IMR-90 (cell line): ENCODE measurements around the gene CTDSPL. TPM values are rescaled to one million over a fixed set of nuclear protein-coding genes. Genes with fewer than 3 reads are reported as not detected.

Experiments
- ATAC-seq: fragments of 200-7000 bp; cut with Tn5 transposase; 2 replicates; pipeline ENCODE4 v1.9.1; 2020; ENCODE audit warnings: low read depth, mild to moderate bottlenecking, moderate library complexity
- BruUV-seq: library from RNA; stranded (reverse); fragments of 400-500 nt; replicated peaks from 2 replicates; lab custom pipeline; 2021; lab: Mats Ljungman, UMichigan
- CTCF ChIA-PET: fragments of 300-600 bp; formaldehyde crosslinking; extraction: SDS; loops from one replicate; lab custom pipeline; 2021; ENCODE audit warnings: antibody characterized with exemption; lab: Yijun Ruan, JAX
- POLR2A ChIA-PET: fragments of 300-600 bp; sonication (Branson Sonifier 250); formaldehyde crosslinking; loops from one replicate; lab custom pipeline; 2022; ENCODE audit warnings: antibody characterized with exemption; ENCODE audit not compliant: unreplicated experiment; lab: Charles Lee
- DNase-seq: peaks from one replicate; pipeline ENCODE4 v3.0.0; 2013
- H2AFZ ChIP-seq: replicated peaks from 2 replicates; pipeline ENCODE3; 2013; ENCODE audit warnings: low read length, mild to moderate bottlenecking; ENCODE audit not compliant: poor library complexity
- H2AK5ac ChIP-seq: 2 replicates; pipeline ENCODE4 v1.6.1; 2013; ENCODE audit warnings: low read depth, low read length, inconsistent platforms
- H2AK9ac ChIP-seq: replicated peaks from 2 replicates; pipeline ENCODE3; 2013; ENCODE audit warnings: mild to moderate bottlenecking, low read depth, low read length, moderate library complexity; ENCODE audit not compliant: poor library complexity
- H2BK120ac ChIP-seq: 2 replicates; pipeline ENCODE4 v1.6.1; 2013; ENCODE audit warnings: low read depth, low read length, inconsistent platforms
- H2BK15ac ChIP-seq: 3 replicates; pipeline ENCODE4 v1.6.1; 2013; ENCODE audit warnings: low read depth, low read length, inconsistent platforms
- H2BK20ac ChIP-seq: 2 replicates; pipeline ENCODE4 v1.6.1; 2013; ENCODE audit warnings: low read depth, mild to moderate bottlenecking, inconsistent platforms, low read length, moderate library complexity
- H2BK5ac ChIP-seq: 2 replicates; pipeline ENCODE4 v1.6.1; 2013; ENCODE audit warnings: mild to moderate bottlenecking, low read depth, low read length, inconsistent platforms; ENCODE audit not compliant: poor library complexity, severe bottlenecking
- H3K14ac ChIP-seq: replicated peaks from 2 replicates; pipeline ENCODE4 v1.6.1; 2013; ENCODE audit warnings: low read depth, low read length, inconsistent platforms
- H3K18ac ChIP-seq: 2 replicates; pipeline ENCODE4 v1.6.1; 2013; ENCODE audit warnings: low read depth, low read length, control low read depth
- H3K23ac ChIP-seq: 2 replicates; pipeline ENCODE4 v1.6.1; 2013; ENCODE audit warnings: low read depth, low read length, inconsistent platforms
- H3K27ac ChIP-seq: 2 replicates; pipeline ENCODE4 v1.5.1; 2013; ENCODE audit warnings: mild to moderate bottlenecking, control low read depth, low read length; ENCODE audit not compliant: insufficient read depth
- H3K27me3 ChIP-seq: 2 replicates; pipeline ENCODE4 v1.6.1; 2013; ENCODE audit warnings: low read length; ENCODE audit not compliant: control insufficient read depth, insufficient read depth
- H3K36me3 ChIP-seq: 2 replicates; pipeline ENCODE4 v1.6.1; 2013; ENCODE audit warnings: low read length, mixed read lengths; ENCODE audit not compliant: control insufficient read depth, insufficient read depth
- H3K4ac ChIP-seq: 2 replicates; pipeline ENCODE4 v1.6.1; 2013; ENCODE audit warnings: low read depth, low read length, inconsistent platforms
- H3K4me1 ChIP-seq: 2 replicates; pipeline ENCODE4 v1.6.1; 2013; ENCODE audit warnings: low read length, mixed read lengths; ENCODE audit not compliant: control insufficient read depth, insufficient read depth
- H3K4me2 ChIP-seq: 2 replicates; pipeline ENCODE4 v1.6.1; 2013; ENCODE audit warnings: low read depth, mild to moderate bottlenecking, control low read depth, low read length, moderate library complexity
- H3K4me3 ChIP-seq: 2 replicates; pipeline ENCODE4 v1.5.1; 2013; ENCODE audit warnings: low read depth, mild to moderate bottlenecking, control low read depth, low read length, moderate library complexity; ENCODE audit not compliant: insufficient read depth
- H3K56ac ChIP-seq: 2 replicates; pipeline ENCODE4 v1.6.1; 2013; ENCODE audit warnings: low read length, inconsistent platforms; ENCODE audit not compliant: insufficient read depth; ENCODE audit errors: extremely low read depth
- H3K79me1 ChIP-seq, 2 experiments: 2 replicates each; pipeline ENCODE4 v1.6.1; 2013; ENCODE audit warnings: low read length in 2 of 2, inconsistent platforms in 1 of 2, low read depth in 1 of 2
- H3K9ac ChIP-seq: 2 replicates; pipeline ENCODE4 v1.6.1; 2013; ENCODE audit warnings: low read depth, low read length, control low read depth
- H3K9me1 ChIP-seq: 2 replicates; pipeline ENCODE4 v1.6.1; 2013; ENCODE audit warnings: low read length, inconsistent platforms; ENCODE audit not compliant: insufficient read depth
- H3K9me3 ChIP-seq: 2 replicates; pipeline ENCODE4 v1.6.1; 2013; ENCODE audit warnings: low read length; ENCODE audit not compliant: control insufficient read depth, insufficient read depth
- H4K20me1 ChIP-seq: 2 replicates; pipeline ENCODE4 v1.6.1; 2013; ENCODE audit warnings: low read length, inconsistent platforms; ENCODE audit not compliant: insufficient read depth
- H4K5ac ChIP-seq: 2 replicates; pipeline ENCODE4 v1.6.1; 2013; ENCODE audit warnings: mild to moderate bottlenecking, low read depth, low read length, control low read depth
- H4K8ac ChIP-seq, 2 experiments: 2 replicates each; pipeline ENCODE4 v1.6.1; 2013; ENCODE audit warnings: low read depth in 2 of 2, low read length in 2 of 2, control low read depth in 1 of 2, inconsistent platforms in 1 of 2
- H4K91ac ChIP-seq: 2 replicates; pipeline ENCODE4 v1.6.1; 2013; ENCODE audit warnings: low read depth, low read length, inconsistent platforms; ENCODE audit not compliant: insufficient read depth
- BHLHE40 ChIP-seq: fragments of 150-350 bp; IDR thresholded peaks from 2 replicates; pipeline ENCODE4 v1.6.1; 2016; ENCODE audit warnings: mild to moderate bottlenecking, low read depth, low read length
- FOS ChIP-seq: fragments of 150-350 bp; IDR thresholded peaks from 2 replicates; pipeline ENCODE4 v1.6.1; 2016; ENCODE audit warnings: low read depth, low read length
- MXI1 ChIP-seq: IDR thresholded peaks from 2 replicates; pipeline ENCODE4 v1.6.1; 2012; ENCODE audit warnings: low read depth, mild to moderate bottlenecking, low read length, moderate library complexity, borderline replicate concordance
- NFE2L2 ChIP-seq: fragments of 150-350 bp; IDR thresholded peaks from 2 replicates; pipeline ENCODE4 v1.6.1; 2016; ENCODE audit warnings: low read depth, mild to moderate bottlenecking, low read length
- POLR2A ChIP-seq: IDR thresholded peaks from 2 replicates; pipeline ENCODE4 v1.6.1; 2012; ENCODE audit warnings: mild to moderate bottlenecking, low read depth, low read length
- RFX5 ChIP-seq: IDR thresholded peaks from 2 replicates; pipeline ENCODE4 v1.8.0; 2012; ENCODE audit warnings: low read depth, mild to moderate bottlenecking, low read length, moderate library complexity
- WGBS, 2 experiments: methylation state at CpG; one replicate each; pipeline versions ENCODE4 v1.1.5 to v1.1.7; 2013; ENCODE audit warnings: missing lambda C conversion rate in 2 of 2; ENCODE audit not compliant: insufficient read length in 1 of 2; ENCODE audit errors: extremely low coverage in 2 of 2; 5-methylcytosine and 5-hydroxymethylcytosine counted together
- dilution Hi-C: fragments of 300-500 bp; cut with HindIII; formaldehyde crosslinking; loops from one replicate; pipeline ENCODE4 v1.14.3; 2018; ENCODE audit warnings: low sequenced_read_pairs; ENCODE audit not compliant: unreplicated experiment
- in situ Hi-C: fragments of 300-500 bp; cut with MboI; formaldehyde crosslinking; loops from 3 replicates; pipeline ENCODE4 v1.14.3; 2019; ENCODE audit warnings: low sequenced_read_pairs, inconsistent platforms, mixed read lengths
- intact Hi-C: fragments of 100-400 bp; cut with micrococcal nuclease; formaldehyde crosslinking; loops from 2 replicates; pipeline ENCODE4 v1.10.0; 2022
- polyA plus RNA-seq, 3 experiments: library from polyadenylated mRNA; depleted of rRNA; stranded (reverse); fragments of >200 nt; gene quantifications; 2 replicates each; pipeline ENCODE4 v1.2.3, GENCODE V29; 2012; ENCODE audit warnings: low replicate concordance in 1 of 3
- total RNA-seq: library from RNA; depleted of rRNA; stranded (reverse); fragments of >200 nt; gene quantifications from 2 replicates; pipeline ENCODE4 v1.2.3, GENCODE V29; 2012
- TF ChIP-seq, protein P1 (sequence below): fragments of 150-350 bp; IDR thresholded peaks from 2 replicates; pipeline ENCODE4 v1.6.1; 2016; ENCODE audit warnings: low read depth, mild to moderate bottlenecking, low read length, moderate library complexity, borderline replicate concordance
- TF ChIP-seq, protein P2 (sequence below): conservative IDR thresholded peaks from 2 replicates; pipeline ENCODE4 v1.5.1; 2012; ENCODE audit warnings: mild to moderate bottlenecking, low read depth, low read length, improper control_type of control experiment

The CTDSPL gene
- total and polyA plus RNA-seq, 2 of the 4 experiments (the other 2 are of a cell fraction): 24.5 to 29.0 TPM

DNA sequence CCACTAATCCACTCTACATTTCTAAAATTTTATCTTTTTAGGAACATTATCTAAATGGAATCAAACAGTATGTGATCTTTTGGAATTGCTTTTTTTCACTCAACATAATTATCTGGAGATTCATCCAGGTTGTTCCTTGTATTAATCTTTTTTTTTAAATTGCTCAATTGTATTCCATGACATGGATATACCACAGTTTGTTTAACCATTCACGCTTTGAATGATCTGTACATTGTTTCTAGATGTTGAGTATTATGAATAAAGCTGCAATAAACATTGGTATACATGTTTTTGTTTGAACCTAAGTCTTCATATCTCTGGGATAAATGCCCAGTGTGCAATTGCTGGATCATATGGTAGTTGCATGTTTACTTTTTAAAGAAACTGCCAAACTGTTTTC lies 5.5 kb downstream of the CTDSPL start:
- DNase-seq (no peak), ATAC-seq (no peak)
- Histone ChIP-seq H3K9me1 (peaks cover 14% of the 10 kb centered on the region), H3K4me2 (no peak overlapping the region), H2AK5ac (no peak overlapping the region), H3K4me3 (no peak overlapping the region), H3K23ac (no peak overlapping the region), H4K20me1 (peaks cover 37% of the 10 kb centered on the region), H3K27ac (no peak overlapping the region), H3K4ac (no peak overlapping the region), H3K18ac (no peak overlapping the region), H4K5ac (no peak overlapping the region), H2AFZ (no peak overlapping the region), H3K4me1 (peaks cover 10% of the 10 kb centered on the region), H2BK5ac (no peak overlapping the region), H3K56ac (no peak overlapping the region), H2BK20ac (no peak overlapping the region), H3K27me3 (no peaks in the 10 kb centered on the region), H4K8ac (no peak overlapping the region), H4K91ac (no peak overlapping the region), H2BK15ac (no peak overlapping the region), H2AK9ac (no peak overlapping the region), H3K9ac (no peak overlapping the region), H2BK120ac (no peak overlapping the region), H3K36me3 (no peaks in the 10 kb centered on the region), H3K9me3 (peaks cover 3% of the 10 kb centered on the region), H3K14ac (no peak overlapping the region), H3K79me1 (peaks cover 22 to 58% of the 10 kb centered on the region in 2 experiments)
- dilution Hi-C loops (no loop called here), in situ Hi-C loops (loop anchor here (5.0 kb wide), 1 partner anchor 35 kb away; no protein-coding TSS in a partner anchor), intact Hi-C loops (no loop called here)
- ChIA-PET CTCF (no interaction called here), POLR2A (no interaction called here)
- TF ChIP-seq POLR2A (no peak), FOS (no peak), MXI1 (no peak), RFX5 (no peak), BHLHE40 (no peak), NFE2L2 (no peak)
- TF ChIP-seq, protein P1, sequence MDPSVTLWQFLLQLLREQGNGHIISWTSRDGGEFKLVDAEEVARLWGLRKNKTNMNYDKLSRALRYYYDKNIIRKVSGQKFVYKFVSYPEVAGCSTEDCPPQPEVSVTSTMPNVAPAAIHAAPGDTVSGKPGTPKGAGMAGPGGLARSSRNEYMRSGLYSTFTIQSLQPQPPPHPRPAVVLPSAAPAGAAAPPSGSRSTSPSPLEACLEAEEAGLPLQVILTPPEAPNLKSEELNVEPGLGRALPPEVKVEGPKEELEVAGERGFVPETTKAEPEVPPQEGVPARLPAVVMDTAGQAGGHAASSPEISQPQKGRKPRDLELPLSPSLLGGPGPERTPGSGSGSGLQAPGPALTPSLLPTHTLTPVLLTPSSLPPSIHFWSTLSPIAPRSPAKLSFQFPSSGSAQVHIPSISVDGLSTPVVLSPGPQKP: no peak
- TF ChIP-seq, protein P2, sequence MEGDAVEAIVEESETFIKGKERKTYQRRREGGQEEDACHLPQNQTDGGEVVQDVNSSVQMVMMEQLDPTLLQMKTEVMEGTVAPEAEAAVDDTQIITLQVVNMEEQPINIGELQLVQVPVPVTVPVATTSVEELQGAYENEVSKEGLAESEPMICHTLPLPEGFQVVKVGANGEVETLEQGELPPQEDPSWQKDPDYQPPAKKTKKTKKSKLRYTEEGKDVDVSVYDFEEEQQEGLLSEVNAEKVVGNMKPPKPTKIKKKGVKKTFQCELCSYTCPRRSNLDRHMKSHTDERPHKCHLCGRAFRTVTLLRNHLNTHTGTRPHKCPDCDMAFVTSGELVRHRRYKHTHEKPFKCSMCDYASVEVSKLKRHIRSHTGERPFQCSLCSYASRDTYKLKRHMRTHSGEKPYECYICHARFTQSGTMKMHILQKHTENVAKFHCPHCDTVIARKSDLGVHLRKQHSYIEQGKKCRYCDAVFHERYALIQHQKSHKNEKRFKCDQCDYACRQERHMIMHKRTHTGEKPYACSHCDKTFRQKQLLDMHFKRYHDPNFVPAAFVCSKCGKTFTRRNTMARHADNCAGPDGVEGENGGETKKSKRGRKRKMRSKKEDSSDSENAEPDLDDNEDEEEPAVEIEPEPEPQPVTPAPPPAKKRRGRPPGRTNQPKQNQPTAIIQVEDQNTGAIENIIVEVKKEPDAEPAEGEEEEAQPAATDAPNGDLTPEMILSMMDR: no peak
- no CpG with 5 or more reads among the region's 1 CpG for whole genome bisulfite sequencing, 2 experiments
- BruUV-seq: no TSS peak
